ENCODE measurements around the gene ATOH7. TPM values are rescaled to one million over a fixed set of nuclear protein-coding genes. Genes with fewer than 3 reads are reported as not detected.
"Not testable (repeated sequence)": the region's sequence is repeated elsewhere in the genome, so short reads cannot be mapped to it uniquely, and the experiment has no call there.

The ATOH7 gene
- total and polyA plus RNA-seq, 2 of the 4 experiments (the other 2 are of a cell fraction), result 0.05 TPM; not detected in 1

DNA sequence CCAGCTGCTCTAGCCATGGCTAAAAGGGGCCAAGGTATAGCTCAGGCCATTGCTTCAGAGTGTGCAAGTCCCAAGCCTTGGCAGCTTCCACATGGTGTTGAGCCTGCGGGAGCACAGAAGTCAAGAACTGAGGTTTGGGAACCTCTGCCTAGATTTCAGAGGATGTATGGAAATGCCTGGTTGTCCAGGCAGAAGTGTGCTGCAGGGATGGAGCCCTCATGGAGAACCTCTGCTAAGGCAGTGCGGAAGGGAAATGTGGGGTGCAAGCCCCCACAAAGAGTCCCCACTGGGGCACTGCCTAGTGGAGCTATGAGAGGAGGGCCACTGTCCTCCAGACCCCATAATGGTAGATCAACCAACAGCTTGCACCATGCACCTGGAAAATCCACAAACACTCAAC lies 45.9 kb upstream of the ATOH7 start:
- H4K91ac ChIP-seq (ENCODE audit: insufficient read depth, low read depth, low read length); H3K36me3 ChIP-seq (ENCODE audit: control insufficient read depth, insufficient read depth, low read length); H4K8ac ChIP-seq (ENCODE audit: low read depth in 2 of 2, low read length in 2 of 2); H3K79me1 ChIP-seq (ENCODE audit: low read depth in 1 of 2, low read length in 2 of 2); H3K4me1 ChIP-seq (ENCODE audit: control insufficient read depth, insufficient read depth, low read length); H3K4me2 ChIP-seq (ENCODE audit: low read depth, low read length); H2AFZ ChIP-seq (replicated peaks; ENCODE audit: low read length, poor library complexity); dilution Hi-C loops (cut with HindIII; ENCODE audit: low sequenced_read_pairs, unreplicated experiment); H3K27me3 ChIP-seq (ENCODE audit: control insufficient read depth, insufficient read depth, low read length); BruUV-seq (replicated peaks); H3K14ac ChIP-seq (replicated peaks; ENCODE audit: low read depth, low read length); H4K20me1 ChIP-seq (ENCODE audit: insufficient read depth, low read length); H2AK5ac ChIP-seq (ENCODE audit: low read depth, low read length); H2BK5ac ChIP-seq (ENCODE audit: low read depth, low read length, poor library complexity, severe bottlenecking); H2BK15ac ChIP-seq (ENCODE audit: low read depth, low read length); H3K18ac ChIP-seq (ENCODE audit: low read depth, low read length); H2AK9ac ChIP-seq (replicated peaks; ENCODE audit: low read depth, low read length, poor library complexity); H3K4ac ChIP-seq (ENCODE audit: low read depth, low read length); H4K5ac ChIP-seq (ENCODE audit: low read depth, low read length); H3K27ac ChIP-seq (ENCODE audit: insufficient read depth, low read length); H3K9ac ChIP-seq (ENCODE audit: low read depth, low read length); H3K56ac ChIP-seq (ENCODE audit: extremely low read depth, insufficient read depth, low read length); DNase-seq; H3K23ac ChIP-seq (ENCODE audit: low read depth, low read length); intact Hi-C loops (cut with micrococcal nuclease); H2BK120ac ChIP-seq (ENCODE audit: low read depth, low read length); H3K9me1 ChIP-seq (ENCODE audit: insufficient read depth, low read length); H3K4me3 ChIP-seq (ENCODE audit: insufficient read depth, low read depth, low read length); ATAC-seq (ENCODE audit: low read depth); H2BK20ac ChIP-seq (ENCODE audit: low read depth, low read length); CTCF ChIA-PET; H3K9me3 ChIP-seq (ENCODE audit: control insufficient read depth, insufficient read depth, low read length); POLR2A ChIA-PET (ENCODE audit: unreplicated experiment): not testable (repeated sequence)
- no CpG with 5 or more reads among the region's 2 CpGs for WGBS, 2 experiments (ENCODE audit: extremely low coverage in 2 of 2, insufficient read length in 1 of 2)
- in situ Hi-C loops (cut with MboI; ENCODE audit: low sequenced_read_pairs), result loop anchor here (25.0 kb wide), 1 partner anchor 416 kb away; no protein-coding TSS in a partner anchor

Measured in IMR-90 (cell line).